GM18867 (cell line): ENCODE results near the gene RAPGEFL1.
"Not testable (repeated sequence)": the region's sequence is repeated elsewhere in the genome, so short reads cannot be mapped to it uniquely, and the experiment has no call there.

Experiments used
- ATAC-seq: cut with Tn5 transposase; IDR thresholded peaks from one replicate; pipeline ENCODE4 v1.9.1; 2021; ENCODE audit warnings: mild to moderate bottlenecking, moderate library complexity; ENCODE audit not compliant: unreplicated experiment

Gene RAPGEFL1

GRCh38 chr17:40173091-40173777 lies 4.0 kb upstream of the RAPGEFL1 start:
- no peak for ATAC-seq

GRCh38 chr17:40173778-40174135 lies 3.5 kb upstream of the RAPGEFL1 start:
- no peak for ATAC-seq

GRCh38 chr17:40174514-40174913 lies 2.8 kb upstream of the RAPGEFL1 start:
- no peak for ATAC-seq

GRCh38 chr17:40175928-40176753 lies 1.1 kb upstream of the RAPGEFL1 start:
- ATAC-seq = no peak

- ATAC-seq = no peak
These were observed 538 bp upstream of the RAPGEFL1 start for GRCh38 chr17:40176754-40177110.

- ATAC-seq = no peak
These were observed 841 bp downstream of the RAPGEFL1 start for GRCh38 chr17:40178021-40178601.

GRCh38 chr17:40178660-40179059 lies 1.4 kb downstream of the RAPGEFL1 start:
- no peak for ATAC-seq

- no peak for ATAC-seq
These were observed 2.8 kb downstream of the RAPGEFL1 start for GRCh38 chr17:40179923-40180659.

GRCh38 chr17:40180694-40181093 lies 3.4 kb downstream of the RAPGEFL1 start:
- no peak for ATAC-seq

GRCh38 chr17:40181205-40181604 lies 3.9 kb downstream of the RAPGEFL1 start:
- no peak for ATAC-seq

GRCh38 chr17:40182606-40183005 lies 5.3 kb downstream of the RAPGEFL1 start:
- ATAC-seq = no peak

- no peak for ATAC-seq
These were observed 10.0 kb downstream of the RAPGEFL1 start for GRCh38 chr17:40187238-40187637.

- ATAC-seq = no peak
These were observed 11.4 kb downstream of the RAPGEFL1 start for GRCh38 chr17:40188694-40189093.

GRCh38 chr17:40190197-40191021 lies 13.1 kb downstream of the RAPGEFL1 start:
- ATAC-seq = no peak

- peak; percentile 60 for ATAC-seq
These were observed 14.3 kb downstream of the RAPGEFL1 start for GRCh38 chr17:40191237-40192208.

GRCh38 chr17:40192961-40193360 lies 15.7 kb downstream of the RAPGEFL1 start:
- ATAC-seq = no peak

- ATAC-seq = no peak
These were observed 17.6 kb downstream of the RAPGEFL1 start for GRCh38 chr17:40194821-40195220.

GRCh38 chr17:40197550-40197949 lies 20.3 kb downstream of the RAPGEFL1 start:
- ATAC-seq = no peak

GRCh38 chr17:40197965-40198456 lies 20.7 kb downstream of the RAPGEFL1 start:
- ATAC-seq = not testable (repeated sequence)
